ENCODE results near the gene SLC26A3.

The SLC26A3 gene

DNA sequence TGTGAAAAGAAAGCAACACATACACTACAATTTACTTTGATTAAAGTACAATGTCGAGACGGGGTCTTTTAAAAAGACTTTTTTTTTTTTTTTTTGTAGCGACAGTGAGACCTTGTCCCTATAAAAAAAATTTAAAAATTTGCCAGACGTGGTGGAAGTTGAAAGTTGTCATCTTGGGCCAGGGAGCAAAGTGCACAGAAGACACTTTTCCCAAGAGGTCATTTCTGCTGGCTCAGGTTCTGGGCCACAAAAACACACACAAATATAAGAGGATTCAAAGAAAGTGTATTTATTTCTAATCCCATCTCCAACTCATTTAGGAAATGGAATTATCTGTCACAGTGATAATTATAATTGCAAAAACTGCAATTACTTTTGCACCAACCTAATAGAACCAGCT, 24.7 kb downstream of the SLC26A3 start:
- Histone ChIP-seq H3K27me3 (ENCODE audit: control insufficient read depth, insufficient read depth, low read length) (no peaks in the 10 kb centered on the region), H3K4me1 (ENCODE audit: control insufficient read depth, insufficient read depth, low read length) (peaks cover 25% of the 10 kb centered on the region), H3K4me3 (ENCODE audit: low read length) (no peak overlapping the region), H3K9ac (ENCODE audit: low read length) (no peak overlapping the region), H3K36me3 (ENCODE audit: control insufficient read depth, insufficient read depth, low read length) (no peaks in the 10 kb centered on the region), H3K27ac (ENCODE audit: low read depth, low read length) (peak overlapping the region; percentile 73)

- H3K4me3 ChIP-seq (ENCODE audit: low read length): no peak overlapping the region
- H3K27ac ChIP-seq (ENCODE audit: low read depth, low read length): peak overlapping the region; percentile 73
- H3K4me1 ChIP-seq (ENCODE audit: control insufficient read depth, insufficient read depth, low read length): peaks cover 25% of the 10 kb centered on the region
- H3K36me3 ChIP-seq (ENCODE audit: control insufficient read depth, insufficient read depth, low read length): no peaks in the 10 kb centered on the region
- H3K9ac ChIP-seq (ENCODE audit: low read length): no peak overlapping the region
- H3K27me3 ChIP-seq (ENCODE audit: control insufficient read depth, insufficient read depth, low read length): no peaks in the 10 kb centered on the region
These were observed 25.3 kb downstream of the SLC26A3 start for GRCh38 chr7:107777702-107778101.

- Histone ChIP-seq H3K36me3 (ENCODE audit: control insufficient read depth, insufficient read depth, low read length) (peaks cover 2% of the 10 kb centered on the region), H3K4me3 (ENCODE audit: low read length) (no peak overlapping the region), H3K9ac (ENCODE audit: low read length) (no peak overlapping the region), H3K27ac (ENCODE audit: low read depth, low read length) (no peak overlapping the region), H3K27me3 (ENCODE audit: control insufficient read depth, insufficient read depth, low read length) (no peaks in the 10 kb centered on the region), H3K4me1 (ENCODE audit: control insufficient read depth, insufficient read depth, low read length) (peaks cover 3% of the 10 kb centered on the region)
These were observed 30.0 kb downstream of the SLC26A3 start for GRCh38 chr7:107773027-107773426.

DNA sequence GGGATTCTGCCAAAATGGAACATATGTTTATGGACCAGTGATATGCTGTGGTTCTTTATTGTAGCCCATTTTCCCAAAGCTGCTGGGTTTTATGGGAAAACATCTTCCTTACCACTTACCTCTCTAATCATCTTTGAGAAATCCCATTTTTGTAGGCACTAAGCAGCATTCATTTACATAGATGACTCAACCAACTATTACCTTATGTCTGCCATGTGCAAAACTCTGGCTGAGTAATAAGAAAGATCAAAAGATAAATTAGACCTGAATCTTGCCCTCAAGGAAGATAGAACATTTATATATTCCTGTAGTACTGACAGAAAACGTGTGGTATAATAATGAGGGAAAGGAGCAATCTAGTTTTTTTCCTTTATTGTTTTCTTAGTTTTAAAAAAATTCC, 34.8 kb downstream of the SLC26A3 start:
- H3K27me3 ChIP-seq (ENCODE audit: control insufficient read depth, insufficient read depth, low read length): no peaks in the 10 kb centered on the region
- no peaks in the 10 kb centered on the region for H3K4me1 ChIP-seq (ENCODE audit: control insufficient read depth, insufficient read depth, low read length)
- H3K4me3 ChIP-seq (ENCODE audit: low read length): no peak overlapping the region

DNA sequence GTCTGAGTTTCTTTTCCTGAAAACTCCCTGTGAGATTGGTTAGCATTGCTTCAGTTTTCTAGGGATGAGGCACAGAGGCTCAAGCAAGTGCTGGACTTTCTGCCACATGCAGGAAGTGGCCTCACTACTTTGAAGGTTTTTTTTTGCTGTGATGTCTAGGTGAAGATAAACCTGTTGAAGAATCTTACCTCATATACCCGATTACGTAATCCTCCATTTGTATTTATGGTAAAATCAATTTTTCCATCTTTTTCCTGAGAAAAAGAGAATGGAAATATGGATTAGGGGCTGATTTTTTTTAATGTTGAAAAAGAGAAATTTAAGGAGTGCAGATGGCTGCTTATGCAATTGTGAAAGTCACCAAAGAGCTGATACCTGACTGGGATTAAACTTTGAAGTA, 35.6 kb downstream of the SLC26A3 start:
- Histone ChIP-seq H3K27ac (ENCODE audit: low read depth, low read length) (no peak overlapping the region), H3K27me3 (ENCODE audit: control insufficient read depth, insufficient read depth, low read length) (no peaks in the 10 kb centered on the region), H3K4me1 (ENCODE audit: control insufficient read depth, insufficient read depth, low read length) (no peaks in the 10 kb centered on the region), H3K36me3 (ENCODE audit: control insufficient read depth, insufficient read depth, low read length) (peaks cover 2% of the 10 kb centered on the region), H3K9ac (ENCODE audit: low read length) (no peak overlapping the region), H3K4me3 (ENCODE audit: low read length) (no peak overlapping the region)

More for the DNA sequence above, 34.8 kb downstream of the SLC26A3 start:
- no peak overlapping the region for H3K27ac ChIP-seq (ENCODE audit: low read depth, low read length)
- H3K36me3 ChIP-seq (ENCODE audit: control insufficient read depth, insufficient read depth, low read length): peaks cover 2% of the 10 kb centered on the region
- no peak overlapping the region for H3K9ac ChIP-seq (ENCODE audit: low read length)

GRCh38 chr7:107758667-107759066, 44.4 kb downstream of the SLC26A3 start:
- H3K4me3 ChIP-seq (ENCODE audit: low read length): no peak overlapping the region
- H3K27ac ChIP-seq (ENCODE audit: low read depth, low read length): no peak overlapping the region
- no peak overlapping the region for H3K9ac ChIP-seq (ENCODE audit: low read length)
- peaks cover 17% of the 10 kb centered on the region for H3K36me3 ChIP-seq (ENCODE audit: control insufficient read depth, insufficient read depth, low read length)
- no peaks in the 10 kb centered on the region for H3K4me1 ChIP-seq (ENCODE audit: control insufficient read depth, insufficient read depth, low read length)
- no peaks in the 10 kb centered on the region for H3K27me3 ChIP-seq (ENCODE audit: control insufficient read depth, insufficient read depth, low read length)

DNA sequence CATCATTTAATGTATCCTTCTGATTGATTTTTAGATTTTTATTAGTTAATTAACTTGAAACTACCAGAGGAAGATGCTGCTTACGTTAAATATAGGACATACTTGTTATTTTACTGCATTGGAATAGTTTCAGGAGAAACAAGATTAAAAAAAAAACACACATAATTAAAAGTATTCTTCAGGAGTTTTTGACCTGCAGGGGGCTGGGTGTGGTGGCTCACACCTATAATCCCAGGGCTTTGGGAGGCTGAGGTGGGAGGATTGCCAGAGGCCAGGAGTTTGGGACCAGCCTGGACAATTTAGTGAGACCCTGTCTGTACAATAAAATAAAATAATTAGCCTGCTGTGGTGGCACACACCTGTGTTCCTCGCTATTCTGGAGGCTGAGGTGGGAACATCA, 48.4 kb downstream of the SLC26A3 start:
- H3K36me3 ChIP-seq (ENCODE audit: control insufficient read depth, insufficient read depth, low read length): peaks cover 19% of the 10 kb centered on the region
- no peak overlapping the region for H3K4me3 ChIP-seq (ENCODE audit: low read length)
- no peaks in the 10 kb centered on the region for H3K4me1 ChIP-seq (ENCODE audit: control insufficient read depth, insufficient read depth, low read length)
- H3K27me3 ChIP-seq (ENCODE audit: control insufficient read depth, insufficient read depth, low read length): no peaks in the 10 kb centered on the region
- no peak overlapping the region for H3K9ac ChIP-seq (ENCODE audit: low read length)
- no peak overlapping the region for H3K27ac ChIP-seq (ENCODE audit: low read depth, low read length)

DNA sequence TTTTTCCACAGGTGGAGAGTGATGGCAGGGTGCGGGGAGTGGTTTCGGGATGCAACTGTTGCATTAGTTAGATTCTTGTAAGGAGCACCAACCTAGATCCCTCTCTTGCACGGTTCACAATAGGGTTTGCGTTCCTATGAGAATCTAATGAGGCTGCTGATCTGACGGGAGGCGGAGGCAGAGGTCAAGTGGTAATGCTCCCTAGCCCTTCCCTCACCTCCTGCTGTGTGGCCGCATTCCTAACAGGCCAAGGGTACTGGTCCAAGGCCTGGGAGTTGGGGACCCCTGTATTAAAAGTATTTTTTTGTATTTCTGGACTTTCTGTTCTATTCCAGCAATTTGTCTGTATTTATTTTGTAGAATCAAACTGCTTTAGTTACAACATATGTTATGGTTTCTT, 51.9 kb downstream of the SLC26A3 start:
- Histone ChIP-seq H3K4me1 (ENCODE audit: control insufficient read depth, insufficient read depth, low read length) (no peaks in the 10 kb centered on the region), H3K4me3 (ENCODE audit: low read length) (no peak overlapping the region), H3K36me3 (ENCODE audit: control insufficient read depth, insufficient read depth, low read length) (peaks cover 8% of the 10 kb centered on the region), H3K9ac (ENCODE audit: low read length) (no peak overlapping the region), H3K27me3 (ENCODE audit: control insufficient read depth, insufficient read depth, low read length) (no peaks in the 10 kb centered on the region), H3K27ac (ENCODE audit: low read depth, low read length) (no peak overlapping the region)

GRCh38 chr7:107746006-107746405, 57.0 kb downstream of the SLC26A3 start:
- Histone ChIP-seq H3K36me3 (ENCODE audit: control insufficient read depth, insufficient read depth, low read length) (peaks cover 2% of the 10 kb centered on the region), H3K9ac (ENCODE audit: low read length) (no peak overlapping the region), H3K4me1 (ENCODE audit: control insufficient read depth, insufficient read depth, low read length) (peaks cover 13% of the 10 kb centered on the region), H3K27ac (ENCODE audit: low read depth, low read length) (no peak overlapping the region), H3K4me3 (ENCODE audit: low read length) (peak overlapping the region; percentile 18), H3K27me3 (ENCODE audit: control insufficient read depth, insufficient read depth, low read length) (no peaks in the 10 kb centered on the region)

GRCh38 chr7:107744345-107744750, 58.7 kb downstream of the SLC26A3 start:
- H3K36me3 ChIP-seq (ENCODE audit: control insufficient read depth, insufficient read depth, low read length): no peaks in the 10 kb centered on the region

GRCh38 chr7:107743567-107744344, 59.3 kb downstream of the SLC26A3 start, which contains the start of gene CBLL1:
Gene CBLL1 (plus strand): TSS chr7:107744142. CDS start chr7:107744164, 22 bp downstream.
- Histone ChIP-seq H3K27me3 (ENCODE audit: control insufficient read depth, insufficient read depth, low read length) (no peaks in the 10 kb centered on the region), H3K4me3 (ENCODE audit: low read length) (peak within 1 kb of the TSS; percentile 96), H3K27ac (ENCODE audit: low read depth, low read length) (peak within 1 kb of the TSS; percentile 99), H3K36me3 (ENCODE audit: control insufficient read depth, insufficient read depth, low read length) (no peaks in the 10 kb centered on the region), H3K9ac (ENCODE audit: low read length) (peak within 1 kb of the TSS; percentile 99), H3K4me1 (ENCODE audit: control insufficient read depth, insufficient read depth, low read length) (peaks cover 13% of the 10 kb centered on the region)

More at GRCh38 chr7:107744345-107744750, 58.7 kb downstream of the SLC26A3 start:
- peak overlapping the region; percentile 99 for H3K27ac ChIP-seq (ENCODE audit: low read depth, low read length)
- H3K9ac ChIP-seq (ENCODE audit: low read length): peak overlapping the region; percentile 99
- H3K4me1 ChIP-seq (ENCODE audit: control insufficient read depth, insufficient read depth, low read length): peaks cover 13% of the 10 kb centered on the region
- H3K4me3 ChIP-seq (ENCODE audit: low read length): peak overlapping the region; percentile 96
- H3K27me3 ChIP-seq (ENCODE audit: control insufficient read depth, insufficient read depth, low read length): no peaks in the 10 kb centered on the region

- Histone ChIP-seq H3K27ac (ENCODE audit: low read depth, low read length) (peak overlapping the region; percentile 99), H3K9ac (ENCODE audit: low read length) (peak overlapping the region; percentile 55), H3K36me3 (ENCODE audit: control insufficient read depth, insufficient read depth, low read length) (no peaks in the 10 kb centered on the region), H3K4me3 (ENCODE audit: low read length) (peak overlapping the region; percentile 96), H3K4me1 (ENCODE audit: control insufficient read depth, insufficient read depth, low read length) (peaks cover 13% of the 10 kb centered on the region), H3K27me3 (ENCODE audit: control insufficient read depth, insufficient read depth, low read length) (no peaks in the 10 kb centered on the region)
These were observed 60.1 kb downstream of the SLC26A3 start for GRCh38 chr7:107742678-107743566.
